GM04503 (cell line): ENCODE data around the gene OAT.
"Not testable (repeated sequence)": the region's sequence is repeated elsewhere in the genome, so short reads cannot be mapped to it uniquely, and the experiment has no call there.

ENCODE experiments used
- DNase-seq: peaks from one replicate; pipeline ENCODE4 v3.0.0-alpha.2; 2012; ENCODE audit warnings: low read depth

The OAT gene

GRCh38 chr10:124447751-124448466 lies 29.2 kb upstream of the OAT start:
- no peak for DNase-seq

DNA sequence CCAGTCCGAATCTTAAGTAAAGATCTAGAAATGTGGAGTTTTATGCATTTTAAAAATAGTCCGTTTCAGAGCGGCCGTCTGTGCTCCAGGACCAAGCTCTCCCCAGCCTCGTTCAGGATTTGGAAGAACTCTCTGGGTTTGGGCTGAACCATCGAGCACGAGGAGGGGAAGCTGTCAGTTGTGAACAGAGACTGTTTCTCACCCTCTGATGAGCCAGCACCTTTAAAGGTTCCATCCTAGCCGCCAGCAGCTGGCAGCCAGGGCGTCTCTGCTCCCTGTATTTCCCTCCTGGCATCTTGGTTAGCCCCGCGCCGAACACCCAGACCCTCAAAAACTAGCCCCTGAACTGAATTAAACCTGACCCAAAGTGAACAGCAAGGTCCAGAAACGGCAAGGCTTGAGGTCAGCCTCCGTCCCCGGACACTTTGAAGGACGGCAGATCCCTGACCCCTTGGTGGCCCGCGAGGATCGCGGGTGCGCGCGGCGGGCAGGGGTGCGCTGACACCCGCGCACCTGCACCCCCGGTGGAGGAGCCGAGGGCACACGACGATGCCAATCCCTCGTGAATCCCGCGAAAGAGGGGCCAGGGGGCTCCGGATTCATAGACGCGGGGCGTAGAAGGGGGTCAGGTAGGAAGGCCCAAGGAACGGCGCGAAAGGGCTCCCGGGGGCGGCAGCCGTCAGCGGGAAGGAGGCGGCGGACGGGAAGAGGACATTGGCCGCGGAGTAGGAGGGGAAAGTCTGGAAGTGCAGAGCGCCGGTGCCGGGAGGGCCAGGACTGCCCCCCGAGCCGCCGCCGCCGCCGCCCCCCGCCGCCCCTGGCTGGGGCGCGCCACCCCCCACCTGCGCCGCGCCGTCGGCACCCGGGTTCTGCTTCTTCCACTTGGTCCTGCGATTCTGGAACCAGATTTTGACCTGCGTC lies 28.4 kb upstream of the OAT start:
- DNase-seq, result no peak

- DNase-seq, result not testable (repeated sequence)
Measured at GRCh38 chr10:124441694-124442093, 23.0 kb upstream of the OAT start.

GRCh38 chr10:124436191-124436638 lies 17.5 kb upstream of the OAT start:
- DNase-seq, result no peak

DNA sequence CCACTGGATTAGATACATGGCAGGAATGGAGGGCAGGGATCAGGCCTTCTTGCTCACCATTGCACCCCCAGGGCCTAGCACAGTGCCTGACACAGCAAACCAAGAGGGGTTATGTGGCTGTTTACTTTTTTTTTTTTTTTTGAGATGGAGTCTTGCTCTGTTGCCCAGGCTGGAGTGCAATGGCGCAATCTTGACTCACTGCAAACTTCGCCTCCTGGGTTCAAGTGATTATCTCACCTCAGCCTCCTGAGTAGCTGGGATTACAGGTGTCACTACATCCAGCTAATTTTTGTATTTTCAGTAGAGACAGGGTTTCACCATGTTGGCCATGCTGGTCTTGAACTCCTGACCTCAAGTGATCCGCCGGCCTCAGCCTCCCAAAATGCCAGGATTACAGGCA lies 17.0 kb upstream of the OAT start:
- not testable (repeated sequence) for DNase-seq

- DNase-seq, result no peak
Measured at GRCh38 chr10:124433461-124433860, 14.7 kb upstream of the OAT start.

DNA sequence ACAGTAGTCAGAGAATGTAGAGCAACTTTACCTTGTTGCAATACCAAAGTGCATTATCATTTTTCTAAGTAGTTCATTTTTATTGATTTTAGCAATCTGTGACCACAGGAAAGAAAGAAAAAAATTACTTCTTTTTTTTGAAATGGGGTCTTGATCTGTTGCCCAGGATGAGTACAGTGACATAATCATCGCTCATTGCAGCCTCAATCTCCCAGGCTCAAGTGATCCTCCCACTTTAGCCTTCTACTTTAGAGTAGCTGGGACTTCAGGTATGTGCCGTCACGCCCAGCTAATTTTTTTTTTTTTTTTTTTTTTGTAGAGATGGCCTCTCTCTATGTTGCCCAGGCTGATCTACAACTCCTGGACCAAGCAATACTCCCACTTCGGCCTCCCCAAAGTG lies 11.4 kb upstream of the OAT start:
- no peak for DNase-seq

- DNase-seq, result no peak
Measured at GRCh38 chr10:124429576-124429975, 10.9 kb upstream of the OAT start.

DNA sequence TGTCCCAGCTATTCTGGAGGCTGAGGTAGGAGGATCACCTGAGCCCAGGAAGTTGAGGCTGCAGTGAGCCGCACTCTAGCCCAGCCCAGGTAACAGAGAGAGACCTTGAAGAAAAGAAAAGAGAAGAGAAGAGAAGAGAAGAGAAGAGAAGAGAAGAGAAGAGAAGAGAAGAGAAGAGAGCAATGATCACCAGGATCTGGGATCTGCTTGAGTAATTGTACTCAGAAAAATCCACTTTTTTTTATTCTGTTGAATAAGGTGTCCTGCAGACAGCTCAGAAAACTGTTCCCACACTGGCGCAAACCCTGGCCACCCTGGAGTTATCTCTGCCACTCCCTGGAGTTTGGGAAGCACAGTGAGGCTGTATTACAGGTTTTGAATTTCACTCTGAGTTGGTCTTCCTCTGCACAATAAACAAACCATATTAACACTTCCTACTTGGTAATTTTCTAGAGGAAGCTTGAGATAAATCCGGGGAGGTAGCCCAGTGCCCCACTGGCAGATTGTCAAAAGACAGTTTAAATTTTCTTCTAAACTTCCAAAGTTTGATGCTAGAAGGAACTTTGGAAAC lies 9.6 kb upstream of the OAT start:
- DNase-seq, result no peak

DNA sequence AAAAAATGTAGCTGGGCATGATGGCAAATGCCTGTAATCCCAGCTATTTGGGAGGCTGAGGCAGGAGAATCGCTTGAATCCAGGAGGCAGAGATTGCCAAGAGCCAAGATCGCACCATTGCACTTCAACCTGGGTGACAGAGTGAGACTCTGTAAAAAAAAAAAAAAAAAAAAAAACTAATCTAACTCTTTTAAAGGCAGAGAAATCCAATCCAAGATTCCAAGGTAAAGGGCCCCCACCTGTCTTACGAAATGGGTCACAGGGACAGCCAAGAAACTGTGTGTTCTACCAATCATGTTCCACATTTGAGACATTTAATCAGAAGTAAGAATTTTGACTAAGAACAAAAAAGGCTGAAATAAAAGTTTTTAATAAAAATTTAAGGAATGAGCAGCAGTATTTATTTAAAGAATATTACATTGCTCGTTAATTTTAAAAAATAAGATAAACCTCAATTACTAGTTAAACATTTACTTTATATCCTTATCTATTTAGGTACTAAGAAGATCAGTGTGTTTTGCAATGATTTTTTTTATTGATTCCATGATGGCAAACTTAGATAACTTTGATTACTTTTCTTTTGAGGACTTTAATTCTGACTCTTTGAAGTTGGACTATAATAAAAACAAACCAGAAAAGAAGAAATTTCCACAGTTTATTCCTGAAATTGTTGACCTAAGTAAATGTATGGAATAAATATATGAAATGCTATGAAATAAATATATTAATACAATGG lies 6.7 kb upstream of the OAT start:
- DNase-seq, result no peak

GRCh38 chr10:124423813-124424212 lies 5.1 kb upstream of the OAT start:
- no peak for DNase-seq

DNA sequence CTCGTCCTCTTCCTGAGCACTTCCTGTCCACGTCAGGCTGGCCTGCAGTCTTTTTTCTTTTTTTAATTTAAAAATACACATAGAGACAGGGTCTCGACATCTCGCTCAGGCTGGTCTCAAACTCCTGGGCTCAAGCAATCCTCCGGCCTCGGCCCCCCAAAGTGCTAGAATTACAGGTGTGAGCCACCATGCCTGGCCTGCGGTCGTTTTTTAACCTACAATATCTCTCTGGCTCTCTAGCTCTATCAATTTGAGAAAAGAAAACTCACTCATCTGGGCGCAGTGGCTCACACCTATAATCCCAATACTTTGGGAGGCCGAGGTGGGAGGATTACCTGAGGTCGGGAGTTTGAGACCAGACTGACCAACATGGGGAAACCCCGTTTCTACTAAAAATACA lies 4.0 kb upstream of the OAT start:
- no peak for DNase-seq

DNA sequence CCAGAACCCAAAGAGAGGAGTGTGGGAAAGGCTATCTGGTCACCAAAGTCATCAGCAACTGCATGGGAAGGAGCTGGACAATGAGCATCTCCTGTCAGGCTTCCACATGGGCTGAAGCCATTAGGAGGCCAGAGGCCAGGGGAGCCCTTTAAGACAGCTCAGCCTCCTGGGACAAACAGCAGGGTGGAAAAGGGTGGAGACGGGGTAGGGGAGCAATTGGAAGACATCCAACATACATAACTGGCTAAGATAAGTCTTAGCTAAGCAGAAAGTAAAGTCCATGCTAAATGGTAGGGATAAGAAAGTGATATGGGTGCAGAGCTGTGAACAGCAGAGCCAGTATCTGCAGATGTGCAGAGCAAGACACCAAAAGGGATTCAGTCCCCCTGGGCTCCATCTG lies 1.5 kb upstream of the OAT start:
- DNase-seq, result no peak

DNA sequence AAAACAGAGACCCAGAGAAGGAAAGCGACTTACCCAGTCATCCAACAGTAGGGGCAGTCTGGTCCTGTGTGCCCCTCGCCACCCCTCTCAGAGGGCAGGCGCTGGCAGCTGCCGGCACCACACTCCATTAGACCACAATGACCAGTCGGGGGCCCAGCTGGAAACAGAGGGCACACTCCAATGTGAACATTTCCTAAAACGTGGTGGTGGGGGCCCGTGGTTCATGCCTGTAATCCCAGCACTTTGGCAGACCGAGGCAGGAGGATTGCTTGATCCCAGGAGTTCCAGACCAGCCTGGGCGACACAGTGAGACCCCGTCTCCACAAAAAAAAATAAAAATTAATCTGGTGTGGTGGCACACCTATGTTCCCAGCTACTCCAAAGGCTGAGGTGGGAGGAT lies 912 bp upstream of the OAT start:
- no peak for DNase-seq

- DNase-seq, result peak; percentile 25
Measured at GRCh38 chr10:124417895-124418725, 613 bp downstream of the OAT start.

GRCh38 chr10:124416733-124417132 lies 2.0 kb downstream of the OAT start:
- DNase-seq, result no peak

DNA sequence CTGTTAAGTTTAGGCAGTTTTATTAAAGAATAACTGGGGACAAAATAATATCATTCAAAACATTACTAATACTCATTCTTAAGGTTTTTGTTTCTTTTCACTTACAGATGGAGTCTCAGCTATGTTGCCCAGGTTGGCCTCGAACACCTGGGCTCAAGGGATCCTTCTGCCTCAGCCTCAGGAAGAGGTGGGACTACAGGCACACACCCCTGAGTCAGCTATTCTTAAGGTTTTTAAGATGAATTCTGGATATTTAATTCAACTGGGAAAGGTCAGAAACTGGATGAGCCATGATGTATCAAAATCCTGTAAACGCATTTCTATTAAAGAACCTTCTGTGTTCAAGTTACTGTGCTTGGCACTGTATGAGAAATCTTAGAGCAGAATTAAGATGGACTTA lies 3.5 kb downstream of the OAT start:
- DNase-seq, result no peak

DNA sequence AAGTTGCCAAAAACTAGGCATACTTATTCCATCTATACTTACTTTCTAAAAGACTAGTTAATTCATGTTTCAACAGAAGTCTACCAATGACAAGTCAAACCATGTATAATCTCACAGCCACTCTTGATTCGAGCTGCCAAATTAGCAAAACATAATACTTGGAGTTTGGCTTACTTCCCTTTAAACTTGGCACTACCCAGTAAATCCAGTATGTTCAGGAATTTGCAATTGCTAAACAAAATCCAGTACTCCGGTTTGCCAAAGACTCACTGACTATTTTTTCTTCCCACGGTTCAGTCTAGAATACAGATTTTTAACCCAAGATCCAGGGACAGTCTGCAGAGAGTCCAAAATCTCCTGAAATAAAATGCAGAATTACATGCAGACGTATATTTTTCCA lies 4.6 kb downstream of the OAT start:
- peak; percentile 48 for DNase-seq

- no peak for DNase-seq
Measured at GRCh38 chr10:124409696-124410095, 9.0 kb downstream of the OAT start.

DNA sequence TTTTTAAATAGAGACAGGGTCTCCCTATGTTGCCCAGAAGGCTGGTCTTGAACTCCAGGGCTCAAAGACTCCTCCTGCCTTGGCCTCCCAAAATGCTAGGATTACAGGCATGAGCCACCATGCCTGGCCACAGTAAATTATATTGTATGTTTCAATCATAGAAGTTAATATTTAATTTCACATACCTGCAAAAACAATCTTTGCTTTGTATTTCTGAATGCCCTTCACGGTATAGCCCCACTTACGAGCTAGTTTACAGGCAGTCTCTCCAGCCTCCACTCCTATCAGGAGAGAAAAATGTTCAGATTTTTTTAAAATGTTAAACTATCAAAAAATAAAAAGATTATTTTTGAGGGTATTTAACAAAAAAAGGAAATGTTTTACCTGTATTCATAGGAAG lies 10.4 kb downstream of the OAT start:
- no peak for DNase-seq

DNA sequence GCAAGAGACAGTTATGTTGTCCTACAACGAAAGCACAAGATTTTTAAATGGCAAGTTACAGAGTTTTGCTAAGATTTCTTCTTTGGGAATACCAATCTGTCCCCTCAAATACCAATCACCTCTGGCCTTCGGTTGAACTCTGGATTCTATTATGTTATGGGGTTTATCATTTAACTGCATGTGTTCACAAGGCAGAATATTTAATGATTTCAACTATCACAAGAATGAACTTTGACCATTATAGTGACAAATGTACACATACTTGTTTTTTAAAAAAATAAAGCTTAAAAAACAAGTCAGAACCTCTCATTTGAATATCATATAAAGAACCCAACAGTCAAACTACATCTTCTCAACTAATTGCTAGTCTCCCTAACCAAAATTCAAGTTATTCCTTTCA lies 11.3 kb downstream of the OAT start:
- DNase-seq, result no peak
